ENCODE measurements around the gene HSD17B14.
A peak's percentile ranks its signal among the peaks of the same experiment; 100 is the strongest.
"Not testable (repeated sequence)": the region's sequence is repeated elsewhere in the genome, so short reads cannot be mapped to it uniquely, and the experiment has no call there.

Gene HSD17B14

DNA sequence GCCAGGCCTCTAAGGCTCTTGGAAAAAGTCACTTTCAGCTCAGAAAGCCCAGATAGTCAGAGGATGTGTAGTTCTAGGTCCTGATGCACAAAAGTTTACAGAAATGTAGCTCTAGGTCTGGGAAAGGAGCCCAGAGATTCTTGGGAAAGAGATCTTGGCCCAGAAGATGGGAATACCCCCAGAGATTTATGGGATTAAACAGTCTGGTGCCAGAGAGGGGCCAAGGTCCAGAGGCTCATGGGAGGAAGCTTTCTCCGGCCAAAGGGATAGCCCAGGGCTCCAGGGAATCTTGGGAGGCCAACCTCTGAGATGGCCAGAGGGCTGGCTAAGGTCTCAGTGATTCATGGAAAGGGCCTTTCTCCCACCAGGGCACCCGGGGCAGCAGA, 40.6 kb downstream of the HSD17B14 start:
- no peak for DNase-seq

DNA sequence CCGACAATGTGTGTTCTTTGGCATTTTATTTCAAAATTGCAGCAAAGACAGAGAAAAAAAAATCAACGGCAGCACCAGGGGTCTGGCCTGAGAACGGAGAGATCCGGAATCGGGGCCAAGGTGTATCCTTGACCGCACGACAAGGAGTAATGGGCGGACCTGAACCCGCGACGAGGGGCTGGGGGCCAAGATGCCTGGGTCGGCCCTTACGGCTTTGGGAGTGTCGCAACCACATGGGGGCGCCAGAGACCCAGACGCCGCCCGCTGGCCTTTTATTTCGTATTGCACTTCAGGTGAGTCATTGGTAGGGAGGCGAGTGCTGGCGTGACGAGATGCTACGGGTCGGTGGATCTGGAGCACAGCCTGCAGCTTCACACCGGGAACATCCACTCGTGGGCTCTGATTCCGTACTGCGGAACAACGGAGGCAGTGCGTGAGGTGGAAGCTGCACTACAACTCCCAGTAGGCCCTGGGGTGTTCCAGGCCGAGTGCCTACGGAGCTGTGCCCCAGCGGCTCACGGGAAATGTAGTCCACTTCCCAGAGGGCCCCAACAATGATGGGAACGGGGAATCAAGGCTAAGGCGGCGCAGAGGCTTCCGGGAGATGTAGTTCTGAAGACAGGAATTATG, 41.1 kb downstream of the HSD17B14 start:
- peak; percentile 90 for DNase-seq

GRCh38 chr19:48794291-48794690, 42.0 kb downstream of the HSD17B14 start:
- no peak for DNase-seq

DNA sequence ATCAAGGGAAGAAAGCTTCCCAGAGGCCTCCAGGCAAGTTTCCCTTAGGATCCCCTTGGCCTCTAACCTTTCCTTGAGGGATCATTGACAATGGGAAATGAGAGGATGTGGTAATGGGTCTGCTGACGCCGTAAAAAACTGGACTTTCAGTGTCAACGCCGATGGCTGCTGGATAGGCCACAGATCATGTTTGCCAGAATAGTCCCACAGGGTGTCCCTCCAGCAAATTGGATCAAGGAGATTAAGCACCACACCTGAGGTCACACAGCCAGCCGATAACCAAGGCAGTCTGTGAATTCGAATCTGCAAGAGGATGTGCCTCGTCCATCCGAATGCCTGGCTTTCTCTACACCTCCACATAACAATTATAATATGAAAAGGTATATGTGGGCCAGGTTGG, 43.0 kb downstream of the HSD17B14 start:
- DNase-seq: no peak

DNA sequence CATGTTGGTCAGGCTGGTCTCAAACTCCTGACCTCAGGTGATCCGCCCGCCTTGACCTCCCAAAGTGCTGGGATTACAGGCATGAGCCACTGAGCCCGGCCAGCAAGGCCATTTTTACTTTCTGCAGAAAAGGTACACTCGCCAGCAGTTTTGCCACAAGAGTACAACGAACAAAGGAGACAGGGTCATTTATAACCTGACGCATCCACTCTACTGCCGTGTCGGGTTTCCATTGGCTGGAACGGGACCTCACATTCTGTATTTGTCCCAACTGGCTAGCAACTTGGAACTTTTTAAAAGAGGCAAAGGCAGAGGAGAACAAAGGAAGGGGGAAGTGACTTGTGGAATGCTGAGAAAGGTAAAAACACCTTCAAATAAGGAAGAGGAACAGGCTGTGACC, 49.0 kb downstream of the HSD17B14 start:
- not testable (repeated sequence) for DNase-seq

DNA sequence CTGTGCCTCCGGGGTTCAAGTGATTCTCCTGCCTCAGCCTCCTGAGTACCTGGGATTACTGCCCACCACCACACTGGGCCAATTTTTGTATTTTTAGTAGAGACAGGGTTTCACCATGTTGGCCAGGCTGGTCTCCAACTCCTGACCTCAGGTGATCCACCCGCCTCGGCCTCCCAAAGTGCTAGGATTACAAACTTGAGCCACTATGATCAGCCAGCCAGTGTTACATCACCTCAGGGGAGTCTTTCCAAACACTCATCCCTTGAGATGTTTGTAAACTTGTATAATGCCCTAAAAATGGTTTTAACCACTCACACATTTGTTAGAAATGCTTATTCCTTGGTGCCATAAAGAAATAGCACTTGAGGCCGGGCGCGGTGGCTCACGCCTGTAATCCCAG, 49.9 kb downstream of the HSD17B14 start:
- DNase-seq: not testable (repeated sequence)

- DNase-seq: peak; percentile 15
Measured at GRCh38 chr19:48784527-48784926, 51.8 kb downstream of the HSD17B14 start.

DNA sequence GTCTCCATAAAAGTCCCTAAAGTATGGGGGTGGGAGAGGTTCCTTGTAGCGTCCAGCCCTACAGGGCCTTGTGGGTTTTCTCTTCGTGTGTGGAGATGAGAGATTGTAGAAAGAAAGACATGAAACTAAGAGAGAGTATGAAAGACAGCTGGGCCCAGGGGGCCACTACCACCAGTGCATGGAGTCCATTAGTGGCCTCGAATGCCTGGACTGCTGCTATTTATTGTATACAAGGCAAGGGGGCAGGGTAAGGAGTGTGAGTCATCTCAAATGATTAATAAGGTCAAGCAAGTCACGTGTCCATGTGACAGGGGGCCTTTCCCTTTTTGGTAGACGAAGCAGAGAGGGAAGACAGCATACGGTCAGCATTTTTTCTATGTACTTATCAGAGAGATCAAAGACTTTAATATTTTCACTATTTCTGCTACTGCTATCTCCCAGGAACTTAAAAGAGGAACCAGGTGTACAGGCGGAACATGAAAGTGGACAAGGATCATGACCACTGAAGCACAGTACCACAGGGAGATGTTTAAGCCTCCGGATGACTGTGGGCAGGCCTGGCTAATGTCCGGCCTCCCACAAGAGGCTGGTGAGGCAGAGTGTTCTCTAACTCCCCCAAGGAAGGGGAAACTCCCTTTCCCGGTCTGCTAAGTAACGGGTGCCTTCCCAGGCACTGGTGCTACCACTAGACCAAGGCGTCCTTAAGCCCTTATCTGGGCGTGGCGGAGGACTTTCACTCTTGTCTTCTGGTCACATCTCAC, 55.5 kb downstream of the HSD17B14 start:
- DNase-seq: no peak

DNA sequence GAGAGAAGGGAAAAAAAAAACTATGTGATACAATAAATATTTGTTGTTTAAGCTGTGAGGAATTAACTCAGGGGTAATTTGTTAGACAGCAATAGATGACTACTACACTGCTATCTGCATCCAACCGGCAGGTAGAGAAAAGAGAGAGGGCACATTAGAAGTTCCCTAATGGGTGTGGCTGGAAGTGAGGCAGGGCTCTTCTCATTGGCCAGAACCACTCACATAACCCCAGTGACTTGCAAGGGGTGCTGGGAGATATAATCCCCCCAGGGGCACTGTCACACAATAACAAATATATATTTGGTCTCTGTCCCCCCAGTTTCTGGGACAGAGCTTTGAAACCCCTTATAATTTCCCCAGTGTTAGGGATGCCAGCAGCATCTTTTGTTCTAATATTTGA, 56.7 kb downstream of the HSD17B14 start:
- DNase-seq: no peak

DNA sequence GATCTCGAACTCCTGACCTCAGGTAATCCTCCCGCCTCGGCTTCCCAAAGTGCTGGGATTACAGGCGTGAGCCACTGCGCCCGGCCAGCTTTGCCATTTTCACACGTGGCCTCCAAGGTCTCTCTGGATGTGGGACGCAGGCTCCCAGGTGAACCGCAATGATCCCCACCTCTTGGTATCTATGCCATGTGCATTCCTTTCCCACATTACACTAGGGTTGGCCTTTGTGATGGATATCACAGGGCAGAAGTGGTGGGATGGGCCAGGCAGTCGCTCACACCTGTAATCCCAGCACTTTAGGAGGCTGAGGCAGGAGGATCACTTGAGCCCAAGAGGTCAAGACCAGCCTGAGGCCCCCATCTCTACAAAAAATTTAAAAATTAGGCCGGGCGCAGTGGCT, 58.6 kb downstream of the HSD17B14 start:
- DNase-seq: no peak

- DNase-seq: no peak
Measured at GRCh38 chr19:48777139-48777538, 59.2 kb downstream of the HSD17B14 start.

- no peak for DNase-seq
Measured at GRCh38 chr19:48772503-48772953, 63.8 kb downstream of the HSD17B14 start.

DNA sequence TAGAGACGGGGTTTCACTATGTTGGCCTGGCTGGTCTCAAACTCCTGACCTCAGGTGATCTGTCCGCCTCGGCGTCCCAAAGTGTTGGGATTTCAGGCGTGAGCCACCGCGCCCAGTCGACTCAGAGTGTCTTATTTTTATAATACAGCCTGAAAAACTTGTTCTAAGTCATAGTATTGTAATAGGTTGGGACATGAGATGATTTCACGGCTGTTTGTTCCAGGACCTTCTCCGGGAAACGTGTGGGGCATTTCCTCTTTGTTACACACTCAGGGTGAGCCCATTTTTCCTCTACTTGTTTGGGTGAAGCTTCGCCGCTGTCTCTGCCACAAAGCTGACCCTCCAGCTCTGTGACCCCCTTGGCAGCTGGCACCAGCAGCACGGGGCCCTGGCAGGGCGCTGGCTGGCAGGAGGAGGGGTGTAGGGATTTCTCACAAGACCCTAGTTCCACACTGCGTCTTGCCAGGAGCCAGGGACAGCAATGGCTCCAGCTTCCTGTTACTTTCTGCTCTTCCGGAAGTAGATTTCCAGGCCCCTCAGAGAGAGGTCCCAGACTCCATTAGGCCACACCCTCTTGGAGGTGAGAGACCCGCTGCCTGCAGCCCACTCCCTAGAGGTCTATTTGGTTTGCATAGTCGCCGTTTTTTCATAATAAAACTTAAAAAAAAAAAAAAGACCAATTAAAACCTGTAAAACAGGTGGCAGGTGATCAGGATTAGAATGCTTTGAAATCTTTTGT, 65.4 kb downstream of the HSD17B14 start:
- no peak for DNase-seq

DNA sequence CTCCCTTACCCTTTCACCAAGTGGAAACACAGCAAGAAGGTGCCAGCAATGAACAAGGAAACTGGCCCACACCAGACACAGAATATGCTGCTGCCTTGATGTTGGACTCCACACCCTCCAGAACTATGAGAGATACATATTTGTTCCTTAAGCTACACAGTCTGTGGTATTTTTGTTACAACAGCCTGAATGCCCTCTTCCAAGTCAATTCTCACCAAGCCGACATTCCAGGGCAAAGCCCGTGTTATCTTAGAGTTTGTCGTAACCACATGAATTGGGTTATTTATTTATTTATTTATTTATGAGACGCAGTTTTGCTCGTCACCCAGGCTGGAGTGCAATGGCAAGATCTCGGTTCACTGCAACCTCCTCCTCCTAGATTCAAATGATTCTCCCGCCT, 66.0 kb downstream of the HSD17B14 start:
- DNase-seq: no peak

- no peak for DNase-seq
Measured at GRCh38 chr19:48768994-48769713, 67.1 kb downstream of the HSD17B14 start.

- not testable (repeated sequence) for DNase-seq
Measured at GRCh38 chr19:48768171-48768753, 68.0 kb downstream of the HSD17B14 start.

DNA sequence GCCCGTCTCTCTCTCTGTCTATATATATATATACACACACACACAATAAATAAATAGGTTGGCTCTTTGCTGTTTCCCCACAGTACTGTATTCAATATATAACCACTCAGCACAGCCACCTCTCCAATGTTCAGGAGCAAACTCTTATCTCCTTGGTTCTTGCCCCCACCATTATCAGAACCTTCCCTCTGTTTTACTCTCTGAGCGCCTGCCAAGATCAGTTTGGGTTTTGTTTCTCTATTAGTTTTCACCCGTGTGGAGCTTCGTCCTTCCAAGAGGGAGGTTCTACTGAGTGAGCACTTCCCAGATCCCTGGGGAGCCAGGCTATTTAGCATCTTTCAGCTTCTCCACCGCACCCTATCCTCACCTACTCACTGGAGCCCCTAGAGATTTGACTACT, 70.5 kb downstream of the HSD17B14 start:
- not testable (repeated sequence) for DNase-seq

All from COR-L47 (cell line).